SH-SY5Y (cell line): ENCODE data around the gene DCHS1.

Experiments used
- GATA2 ChIP-seq: IDR thresholded peaks from 2 replicates; pipeline ENCODE4 v1.6.1; 2011; ENCODE audit warnings: mild to moderate bottlenecking, low read depth, low read length
- GATA3 ChIP-seq: IDR thresholded peaks from 2 replicates; pipeline ENCODE4 v1.6.1; 2011; ENCODE audit warnings: low read depth, mild to moderate bottlenecking, low read length, moderate library complexity

GRCh38 chr11:6692128-6692527 lies 36.5 kb upstream of the DCHS1 start:
- TF ChIP-seq GATA2 (no peak), GATA3 (no peak)
